Measurements from ENCODE around the gene DAB1. TPM values are rescaled to one million over a fixed set of nuclear protein-coding genes. Genes with fewer than 3 reads are reported as not detected.

Gene DAB1
- polyA plus RNA-seq, 3 donors: not detected

DNA sequence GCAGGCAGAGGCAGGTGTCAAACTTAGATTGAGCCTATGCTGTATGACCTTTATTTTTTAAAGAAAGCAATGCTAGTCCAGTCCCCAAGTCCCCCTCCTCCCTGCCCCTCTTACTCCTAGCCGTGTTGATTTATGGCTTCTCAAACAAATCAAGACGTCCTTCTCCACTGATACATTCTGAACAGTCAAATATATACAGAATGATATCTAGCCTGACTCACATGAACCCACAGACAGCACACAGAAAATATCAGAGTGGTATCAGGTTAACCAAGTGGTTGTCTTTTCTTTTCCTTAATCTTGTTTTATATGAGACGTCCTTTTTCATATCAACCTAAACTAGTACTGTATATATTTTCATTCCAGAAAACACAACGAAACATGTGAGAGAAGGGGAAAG lies 13.4 kb downstream of the DAB1 start:
- peaks cover 0 to 14% (median 10%) of the 10 kb centered on the region in 7 donors for H3K9me3 Mint-ChIP-seq

DNA sequence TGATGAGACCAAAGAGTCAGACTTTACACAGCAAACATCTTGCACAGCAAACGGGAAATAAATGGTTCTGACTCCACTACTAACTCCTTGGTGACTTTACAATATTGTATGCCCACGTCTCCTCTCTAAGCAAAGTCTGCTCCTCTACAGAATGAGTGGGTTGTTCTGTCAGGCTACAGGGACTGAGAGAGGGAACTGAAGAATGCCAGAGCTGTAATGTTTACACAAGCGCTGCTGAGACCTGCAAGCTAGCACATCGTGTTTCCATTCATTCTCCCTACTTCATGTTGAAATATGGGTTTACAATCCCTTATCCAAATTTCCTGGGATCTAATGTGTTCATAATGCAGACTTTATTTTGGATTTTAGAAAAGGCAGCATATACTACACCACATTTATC lies 15.9 kb downstream of the DAB1 start:
- no peaks in the 10 kb centered on the region for H3K36me3 Mint-ChIP-seq
- peaks cover 0 to 11% (median 8%) of the 10 kb centered on the region in 7 donors for H3K9me3 Mint-ChIP-seq
- Histone ChIP-seq H3K36me3 (replicated peaks in 1 of 2; ENCODE audit: control insufficient read depth in 1 of 2, insufficient read depth in 2 of 2, low read length in 2 of 2) (no peaks in the 10 kb centered on the region), H2AFZ (ENCODE audit: insufficient read depth, low read depth, low read length, poor library complexity, severe bottlenecking) (no peak overlapping the region), H3K4me3 (replicated peaks in 1 of 3; ENCODE audit: low read depth in 2 of 3, low read length in 3 of 3) (no peak overlapping the region), H3K9me3 (replicated peaks in 1 of 2; ENCODE audit: control insufficient read depth in 1 of 2, insufficient read depth in 1 of 2, low read length in 2 of 2) (peaks cover 0 to 4% of the 10 kb centered on the region in 2 donors), H3K4me2 (replicated peaks; ENCODE audit: extremely low read depth, low read length, poor library complexity, severe bottlenecking) (no peak overlapping the region), H3K9ac (ENCODE audit: insufficient read depth, low read length, poor library complexity, severe bottlenecking) (no peak overlapping the region), H4K20me1 (ENCODE audit: insufficient read depth, low read length) (no peaks in the 10 kb centered on the region), H3K27me3 (ENCODE audit: control insufficient read depth in 2 of 2, insufficient read depth in 2 of 2, low read length in 2 of 2) (no peaks in the 10 kb centered on the region), H3K4me1 (ENCODE audit: control insufficient read depth in 1 of 2, insufficient read depth in 2 of 2, low read length in 2 of 2) (no peaks in the 10 kb centered on the region), H3K27ac (ENCODE audit: low read depth in 1 of 2, low read length in 2 of 2) (no peak overlapping the region), H3K79me2 (ENCODE audit: insufficient read depth, low read length) (no peaks in the 10 kb centered on the region)
- intact Hi-C loops (cut with micrococcal nuclease): no loop called here
- peaks cover 0 to 3% (median 2%) of the 10 kb centered on the region in 3 donors for H3K27me3 Mint-ChIP-seq (ENCODE audit: low read depth in 3 of 3)
- WGBS (ENCODE audit: insufficient coverage): no CpG with 5 or more reads among the region's 4 CpGs
- no peaks in the 10 kb centered on the region for H3K4me1 Mint-ChIP-seq
- H3K27ac Mint-ChIP-seq: no peak overlapping the region
- DNase-seq: no peak
- H3K4me3 Mint-ChIP-seq: no peak overlapping the region
- no peak for TF ChIP-seq CTCF (IDR thresholded peaks at IDR 0.05)

More for the DNA sequence above, 13.4 kb downstream of the DAB1 start:
- Mint-ChIP-seq H3K27me3 (ENCODE audit: low read depth in 3 of 3) (peaks cover 0 to 3% (median 2%) of the 10 kb centered on the region in 3 donors), H3K4me3 (no peak overlapping the region), H3K36me3 (no peaks in the 10 kb centered on the region), H3K4me1 (no peaks in the 10 kb centered on the region), H3K27ac (no peak overlapping the region)
- no peaks in the 10 kb centered on the region for H3K79me2 ChIP-seq (ENCODE audit: insufficient read depth, low read length)
- no peak overlapping the region for H3K27ac ChIP-seq (ENCODE audit: low read depth in 1 of 2, low read length in 2 of 2)
- no peak overlapping the region for H3K9ac ChIP-seq (ENCODE audit: insufficient read depth, low read length, poor library complexity, severe bottlenecking)
- no peak for DNase-seq
- H2AFZ ChIP-seq (ENCODE audit: insufficient read depth, low read depth, low read length, poor library complexity, severe bottlenecking): no peak overlapping the region
- no peak for TF ChIP-seq CTCF (IDR thresholded peaks at IDR 0.05)
- H3K4me3 ChIP-seq (replicated peaks in 1 of 3; ENCODE audit: low read depth in 2 of 3, low read length in 3 of 3): no peak overlapping the region
- H3K4me1 ChIP-seq (ENCODE audit: control insufficient read depth in 1 of 2, insufficient read depth in 2 of 2, low read length in 2 of 2): no peaks in the 10 kb centered on the region
- no peaks in the 10 kb centered on the region for H3K36me3 ChIP-seq (replicated peaks in 1 of 2; ENCODE audit: control insufficient read depth in 1 of 2, insufficient read depth in 2 of 2, low read length in 2 of 2)
- peaks cover 0 to 7% of the 10 kb centered on the region in 2 donors for H3K9me3 ChIP-seq (replicated peaks in 1 of 2; ENCODE audit: control insufficient read depth in 1 of 2, insufficient read depth in 1 of 2, low read length in 2 of 2)
- intact Hi-C loops (cut with micrococcal nuclease): no loop called here
- H3K27me3 ChIP-seq (ENCODE audit: control insufficient read depth in 2 of 2, insufficient read depth in 2 of 2, low read length in 2 of 2): no peaks in the 10 kb centered on the region
- H3K4me2 ChIP-seq (replicated peaks; ENCODE audit: extremely low read depth, low read length, poor library complexity, severe bottlenecking): no peak overlapping the region
- WGBS (ENCODE audit: insufficient coverage): 89% methylated on average over 1 of the region's 4 CpGs
- no peaks in the 10 kb centered on the region for H4K20me1 ChIP-seq (ENCODE audit: insufficient read depth, low read length)

Measured in CD14-positive monocyte (primary cell).